Caco-2 (cell line): ENCODE measurements around the gene ATP8A2. TPM values are rescaled to one million over a fixed set of nuclear protein-coding genes. Genes with fewer than 3 reads are reported as not detected.

Experiments
- BruUV-seq: library from RNA; stranded (reverse); fragments of 400-500 nt; replicated peaks from 2 replicates; lab custom pipeline; 2021; lab: Mats Ljungman, UMichigan
- CTCF ChIA-PET: fragments of 300-600 bp; sonication (Branson Sonifier 250); formaldehyde crosslinking; loops from one replicate; lab custom pipeline; 2022; ENCODE audit warnings: antibody characterized with exemption; lab: Charles Lee
- POLR2A ChIA-PET: fragments of 300-600 bp; sonication (Branson Sonifier 250); formaldehyde crosslinking; loops from one replicate; lab custom pipeline; 2022; ENCODE audit warnings: antibody characterized with exemption; lab: Charles Lee
- DNase-seq, 2 experiments: peaks; one replicate each; pipeline versions ENCODE4 v3.0.0 to v3.0.0-alpha.2; 2020 to 2022
- H3K27me3 ChIP-seq: replicated peaks from 2 replicates; pipeline ENCODE4 v1.6.0; 2011; ENCODE audit warnings: low read length; ENCODE audit not compliant: control insufficient read depth, insufficient read depth
- H3K36me3 ChIP-seq: 2 replicates; pipeline ENCODE4 v1.5.1; 2011; ENCODE audit warnings: low read length; ENCODE audit not compliant: control insufficient read depth, insufficient read depth
- H3K4me1 ChIP-seq: fragments of 250-450 bp; sonication (Bioruptor Pico); 2 replicates; pipeline ENCODE4 v1.5.1; 2020; ENCODE audit warnings: mild to moderate bottlenecking
- H3K4me3 ChIP-seq: 2 replicates; pipeline ENCODE4 v1.5.1; 2011; ENCODE audit warnings: low read depth, mild to moderate bottlenecking, control low read depth, low read length
- H3K9me3 ChIP-seq: fragments of 250-450 bp; sonication (Bioruptor Pico); 2 replicates; pipeline ENCODE4 v1.5.1; 2020; ENCODE audit warnings: mild to moderate bottlenecking, moderate library complexity
- H3K27ac Mint-ChIP-seq: one replicate; pipeline ENCODE4 v1.8.0; 2022; ENCODE audit warnings: mixed read lengths; ENCODE audit not compliant: unreplicated experiment
- H3K27me3 Mint-ChIP-seq: one replicate; pipeline ENCODE4 v1.8.0; 2022; ENCODE audit warnings: mixed read lengths; ENCODE audit not compliant: insufficient read depth, unreplicated experiment
- H3K36me3 Mint-ChIP-seq: one replicate; pipeline ENCODE4 v1.8.0; 2022; ENCODE audit warnings: mild to moderate bottlenecking, mixed read lengths; ENCODE audit not compliant: insufficient read depth, unreplicated experiment
- H3K4me1 Mint-ChIP-seq: one replicate; pipeline ENCODE4 v1.8.0; 2022; ENCODE audit warnings: low read depth, mixed read lengths; ENCODE audit not compliant: unreplicated experiment
- H3K4me3 Mint-ChIP-seq: one replicate; pipeline ENCODE4 v1.8.0; 2022; ENCODE audit warnings: mild to moderate bottlenecking, moderate library complexity, mixed read lengths; ENCODE audit not compliant: unreplicated experiment
- H3K9me3 Mint-ChIP-seq: one replicate; pipeline ENCODE4 v1.8.0; 2022; ENCODE audit warnings: mixed read lengths; ENCODE audit not compliant: unreplicated experiment
- intact Hi-C: fragments of 100-400 bp; cut with micrococcal nuclease; formaldehyde crosslinking; loops from one replicate; pipeline ENCODE4 v1.10.0; 2022; ENCODE audit not compliant: unreplicated experiment
- total RNA-seq: library from RNA; stranded (reverse); gene quantifications from 2 replicates; pipeline ENCODE4 v1.2.3, GENCODE V29; 2022
- TF ChIP-seq, protein P1 (sequence below), 2 experiments: fragments of 200-600 bp in 1 of 2; IDR thresholded peaks; 1 replicate in 1 of 2; 2 replicates in 1 of 2; pipeline versions ENCODE4 v1.5.1 to v1.8.0; 2011 to 2022; ENCODE audit warnings: antibody characterized with exemption in 1 of 2, control low read depth in 1 of 2, inconsistent platforms in 1 of 2, low read depth in 1 of 2, low read length in 1 of 2, mild to moderate bottlenecking in 1 of 2, moderate library complexity in 1 of 2; ENCODE audit not compliant: insufficient read depth in 1 of 2, severe bottlenecking in 1 of 2, unreplicated experiment in 1 of 2

ATP8A2 gene
- total RNA-seq, 1 experiment from 2014 or later = 0.05 TPM

DNA sequence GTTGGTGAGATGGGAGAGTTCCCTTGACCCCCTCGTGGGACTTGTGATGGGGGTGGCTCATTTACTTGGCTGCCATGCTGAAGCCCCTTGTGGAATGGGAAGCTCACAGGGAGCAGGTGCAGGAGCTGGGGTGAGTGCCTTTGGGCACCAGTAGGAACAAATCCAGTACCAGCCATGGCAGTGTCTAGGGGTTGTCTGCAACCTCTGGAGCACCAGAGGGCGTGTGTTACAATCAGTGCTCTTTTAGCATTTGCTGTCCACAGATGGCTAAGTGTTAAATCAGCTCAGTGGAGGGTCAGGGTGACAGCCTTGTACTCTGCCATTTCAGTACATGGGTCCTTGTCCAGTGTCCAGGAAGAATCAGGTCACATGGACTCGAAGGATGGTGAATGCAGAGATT lies 75.6 kb downstream of the ATP8A2 start:
- no peak overlapping the region for H3K4me3 Mint-ChIP-seq
- Histone ChIP-seq H3K4me1 (no peaks in the 10 kb centered on the region), H3K9me3 (no peaks in the 10 kb centered on the region), H3K36me3 (no peaks in the 10 kb centered on the region), H3K27me3 (no peaks in the 10 kb centered on the region), H3K4me3 (no peak overlapping the region)
- TF ChIP-seq, protein P1, sequence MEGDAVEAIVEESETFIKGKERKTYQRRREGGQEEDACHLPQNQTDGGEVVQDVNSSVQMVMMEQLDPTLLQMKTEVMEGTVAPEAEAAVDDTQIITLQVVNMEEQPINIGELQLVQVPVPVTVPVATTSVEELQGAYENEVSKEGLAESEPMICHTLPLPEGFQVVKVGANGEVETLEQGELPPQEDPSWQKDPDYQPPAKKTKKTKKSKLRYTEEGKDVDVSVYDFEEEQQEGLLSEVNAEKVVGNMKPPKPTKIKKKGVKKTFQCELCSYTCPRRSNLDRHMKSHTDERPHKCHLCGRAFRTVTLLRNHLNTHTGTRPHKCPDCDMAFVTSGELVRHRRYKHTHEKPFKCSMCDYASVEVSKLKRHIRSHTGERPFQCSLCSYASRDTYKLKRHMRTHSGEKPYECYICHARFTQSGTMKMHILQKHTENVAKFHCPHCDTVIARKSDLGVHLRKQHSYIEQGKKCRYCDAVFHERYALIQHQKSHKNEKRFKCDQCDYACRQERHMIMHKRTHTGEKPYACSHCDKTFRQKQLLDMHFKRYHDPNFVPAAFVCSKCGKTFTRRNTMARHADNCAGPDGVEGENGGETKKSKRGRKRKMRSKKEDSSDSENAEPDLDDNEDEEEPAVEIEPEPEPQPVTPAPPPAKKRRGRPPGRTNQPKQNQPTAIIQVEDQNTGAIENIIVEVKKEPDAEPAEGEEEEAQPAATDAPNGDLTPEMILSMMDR (IDR thresholded peaks at IDR 0.05; ENCODE audit: insufficient read depth in 1 of 2, low read depth in 1 of 2, low read length in 1 of 2, severe bottlenecking in 1 of 2, unreplicated experiment in 1 of 2) = no peak
- no peaks in the 10 kb centered on the region for H3K4me1 Mint-ChIP-seq
- BruUV-seq = no TSS peak
- no peaks in the 10 kb centered on the region for H3K36me3 Mint-ChIP-seq
- POLR2A ChIA-PET = no interaction called here
- H3K27ac Mint-ChIP-seq = no peak overlapping the region
- intact Hi-C loops = no loop called here
- peaks cover 24% of the 10 kb centered on the region for H3K27me3 Mint-ChIP-seq
- H3K9me3 Mint-ChIP-seq = no peaks in the 10 kb centered on the region
- no peak for DNase-seq
- CTCF ChIA-PET = no interaction called here

DNA sequence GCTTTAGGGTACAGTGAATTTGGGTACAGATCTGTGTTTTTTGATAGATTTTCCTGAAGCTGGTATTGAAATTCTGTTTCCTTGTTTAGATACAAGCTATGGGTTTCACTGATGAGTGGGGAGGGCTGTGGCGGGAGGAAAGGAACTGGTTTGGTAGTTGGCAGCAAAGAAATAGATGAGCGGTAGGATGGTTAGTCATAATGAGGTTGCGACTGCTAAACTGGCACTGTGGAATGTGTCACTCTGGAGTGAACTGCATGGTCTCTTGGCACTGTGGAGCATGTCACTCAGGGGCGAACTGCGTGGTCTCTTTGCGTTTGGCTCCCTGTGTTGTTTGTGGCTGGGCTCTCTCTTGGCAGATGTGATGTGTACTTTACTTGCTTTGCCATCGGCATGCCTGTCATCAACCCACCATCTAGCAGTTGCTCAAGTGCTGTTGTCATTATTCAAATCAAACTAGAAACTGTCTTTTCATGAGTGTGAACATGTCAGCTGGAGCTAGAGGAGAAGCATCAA lies 82.1 kb downstream of the ATP8A2 start:
- ChIA-PET POLR2A (no interaction called here), CTCF (no interaction called here)
- Mint-ChIP-seq H3K4me1 (no peaks in the 10 kb centered on the region), H3K27me3 (peaks cover 37% of the 10 kb centered on the region), H3K4me3 (no peak overlapping the region), H3K36me3 (no peaks in the 10 kb centered on the region), H3K9me3 (no peaks in the 10 kb centered on the region), H3K27ac (no peak overlapping the region)
- no TSS peak for BruUV-seq
- H3K4me1 ChIP-seq = no peaks in the 10 kb centered on the region
- no peak for DNase-seq
- no peaks in the 10 kb centered on the region for H3K27me3 ChIP-seq
- TF ChIP-seq, protein P1 (IDR thresholded peaks at IDR 0.05; ENCODE audit: insufficient read depth in 1 of 2, low read depth in 1 of 2, low read length in 1 of 2, severe bottlenecking in 1 of 2, unreplicated experiment in 1 of 2) = no peak
- intact Hi-C loops = no loop called here
- H3K36me3 ChIP-seq = no peaks in the 10 kb centered on the region
- H3K9me3 ChIP-seq = no peaks in the 10 kb centered on the region
- no peak overlapping the region for H3K4me3 ChIP-seq

DNA sequence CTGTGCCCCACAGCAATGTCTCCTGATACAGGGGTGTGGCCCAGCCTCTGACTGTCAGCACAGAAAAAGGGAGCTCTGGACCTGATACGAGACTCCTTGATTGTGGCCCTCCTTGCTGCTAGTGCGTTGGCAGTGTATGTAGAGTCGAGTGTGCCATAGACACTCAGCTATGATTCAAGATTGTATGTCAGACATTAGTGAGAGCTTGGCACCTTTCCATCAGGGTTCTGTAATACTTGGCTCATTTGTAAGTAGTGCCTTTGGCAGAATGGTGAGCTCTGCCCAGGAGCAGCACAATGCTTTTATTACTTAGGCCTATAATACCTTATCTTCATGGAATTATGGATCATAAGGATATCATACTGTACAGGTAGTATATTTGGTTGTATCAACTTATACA lies 83.4 kb downstream of the ATP8A2 start:
- Histone ChIP-seq H3K9me3 (no peaks in the 10 kb centered on the region), H3K36me3 (no peaks in the 10 kb centered on the region), H3K4me1 (no peaks in the 10 kb centered on the region), H3K4me3 (no peak overlapping the region), H3K27me3 (no peaks in the 10 kb centered on the region)
- no peaks in the 10 kb centered on the region for H3K36me3 Mint-ChIP-seq
- no TSS peak for BruUV-seq
- H3K27me3 Mint-ChIP-seq = peaks cover 39% of the 10 kb centered on the region
- POLR2A ChIA-PET = no interaction called here
- no peak for DNase-seq
- H3K9me3 Mint-ChIP-seq = no peaks in the 10 kb centered on the region
- no peak overlapping the region for H3K27ac Mint-ChIP-seq
- TF ChIP-seq, protein P1 (IDR thresholded peaks at IDR 0.05; ENCODE audit: insufficient read depth in 1 of 2, low read depth in 1 of 2, low read length in 1 of 2, severe bottlenecking in 1 of 2, unreplicated experiment in 1 of 2) = no peak
- CTCF ChIA-PET = no interaction called here
- no peak overlapping the region for H3K4me3 Mint-ChIP-seq
- intact Hi-C loops = no loop called here
- no peaks in the 10 kb centered on the region for H3K4me1 Mint-ChIP-seq
